K562 (cell line): ENCODE measurements around the gene ZNF487.

ENCODE experiments used
- CEBPB ChIP-seq: fragments of 450-650 bp; IDR thresholded peaks from 2 replicates; pipeline ENCODE4 v1.6.1; 2016; ENCODE audit warnings: missing genetic modification characterization, missing compliant biosample characterization
- JUN ChIP-seq, 2 experiments: sonication (generic) in 1 of 2; formaldehyde crosslinking in 1 of 2; IDR thresholded peaks; 2 replicates each; pipeline versions ENCODE4 v1.6.1 to v1.8.0; 2012 to 2022; ENCODE audit warnings: borderline replicate concordance in 2 of 2, mild to moderate bottlenecking in 2 of 2, improper control_type of control experiment in 1 of 2, low read depth in 1 of 2, low read length in 1 of 2, missing genetic modification reagents in 1 of 2
- NRF1 ChIP-seq, 2 experiments: fragments of 450-650 bp; IDR thresholded peaks in 1 of 2; conservative IDR thresholded peaks in 1 of 2; 2 replicates each; pipeline ENCODE4 v1.6.1; 2014; ENCODE audit warnings: mild to moderate bottlenecking in 2 of 2
- ZNF143 ChIP-seq: sonication (generic); formaldehyde crosslinking; IDR thresholded peaks from 2 replicates; pipeline ENCODE4 v1.9.0; 2022; ENCODE audit warnings: mild to moderate bottlenecking, missing genetic modification reagents
- TF ChIP-seq, protein P1 (sequence below): sonication (generic); formaldehyde crosslinking; IDR thresholded peaks from 2 replicates; pipeline ENCODE4 v1.8.1; 2023; ENCODE audit warnings: mild to moderate bottlenecking, missing genetic modification reagents, moderate library complexity
- TF ChIP-seq, protein P2 (sequence below), 3 experiments: IDR thresholded peaks in 2 of 3; conservative IDR thresholded peaks in 1 of 3; 2 replicates each; pipeline ENCODE4 v1.5.1; 2011 to 2012; ENCODE audit warnings: low read length in 3 of 3, mild to moderate bottlenecking in 3 of 3, control low read depth in 2 of 3, improper control_type of control experiment in 1 of 3, inconsistent platforms in 1 of 3, low read depth in 1 of 3, mixed read lengths in 1 of 3, moderate library complexity in 1 of 3; ENCODE audit not compliant: insufficient read depth in 2 of 3

DNA sequence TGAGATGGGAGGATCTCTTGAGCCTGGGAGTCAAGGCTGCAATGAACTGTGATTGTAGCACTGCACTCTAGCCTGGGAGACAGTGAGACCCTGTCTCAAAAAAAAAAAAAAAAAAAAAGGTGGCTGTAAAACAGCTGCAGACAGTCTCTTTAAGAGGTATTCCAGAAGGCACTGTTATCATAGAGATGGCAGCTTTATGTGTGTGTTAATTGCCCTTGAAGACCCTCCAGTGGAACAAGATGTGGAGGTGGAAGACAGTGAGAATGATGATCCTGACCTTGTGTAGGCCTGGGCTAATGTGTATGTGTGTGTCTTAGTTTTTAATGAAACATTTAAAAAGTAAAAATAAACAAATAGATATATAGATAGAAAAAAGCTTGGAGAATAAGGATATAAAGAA, 66.0 kb downstream of the ZNF487 start:
- TF ChIP-seq NRF1 (conservative IDR thresholded peaks at IDR 0.05 in 1 of 2, IDR thresholded peaks at IDR 0.05 in 1 of 2) = no peak
- TF ChIP-seq, protein P1, sequence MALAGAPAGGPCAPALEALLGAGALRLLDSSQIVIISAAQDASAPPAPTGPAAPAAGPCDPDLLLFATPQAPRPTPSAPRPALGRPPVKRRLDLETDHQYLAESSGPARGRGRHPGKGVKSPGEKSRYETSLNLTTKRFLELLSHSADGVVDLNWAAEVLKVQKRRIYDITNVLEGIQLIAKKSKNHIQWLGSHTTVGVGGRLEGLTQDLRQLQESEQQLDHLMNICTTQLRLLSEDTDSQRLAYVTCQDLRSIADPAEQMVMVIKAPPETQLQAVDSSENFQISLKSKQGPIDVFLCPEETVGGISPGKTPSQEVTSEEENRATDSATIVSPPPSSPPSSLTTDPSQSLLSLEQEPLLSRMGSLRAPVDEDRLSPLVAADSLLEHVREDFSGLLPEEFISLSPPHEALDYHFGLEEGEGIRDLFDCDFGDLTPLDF (CRISPR knock-in tag) = no peak
- TF ChIP-seq ZNF143 (CRISPR knock-in tag) = no peak
- no peak for TF ChIP-seq JUN (IDR thresholded peaks at IDR 0.05; ENCODE audit: borderline replicate concordance, low read depth, low read length)
- no peak for TF ChIP-seq JUN (CRISPR knock-in tag; IDR thresholded peaks at IDR 0.05; ENCODE audit: borderline replicate concordance)
- TF ChIP-seq CEBPB (tag) = no peak
- TF ChIP-seq, protein P2, sequence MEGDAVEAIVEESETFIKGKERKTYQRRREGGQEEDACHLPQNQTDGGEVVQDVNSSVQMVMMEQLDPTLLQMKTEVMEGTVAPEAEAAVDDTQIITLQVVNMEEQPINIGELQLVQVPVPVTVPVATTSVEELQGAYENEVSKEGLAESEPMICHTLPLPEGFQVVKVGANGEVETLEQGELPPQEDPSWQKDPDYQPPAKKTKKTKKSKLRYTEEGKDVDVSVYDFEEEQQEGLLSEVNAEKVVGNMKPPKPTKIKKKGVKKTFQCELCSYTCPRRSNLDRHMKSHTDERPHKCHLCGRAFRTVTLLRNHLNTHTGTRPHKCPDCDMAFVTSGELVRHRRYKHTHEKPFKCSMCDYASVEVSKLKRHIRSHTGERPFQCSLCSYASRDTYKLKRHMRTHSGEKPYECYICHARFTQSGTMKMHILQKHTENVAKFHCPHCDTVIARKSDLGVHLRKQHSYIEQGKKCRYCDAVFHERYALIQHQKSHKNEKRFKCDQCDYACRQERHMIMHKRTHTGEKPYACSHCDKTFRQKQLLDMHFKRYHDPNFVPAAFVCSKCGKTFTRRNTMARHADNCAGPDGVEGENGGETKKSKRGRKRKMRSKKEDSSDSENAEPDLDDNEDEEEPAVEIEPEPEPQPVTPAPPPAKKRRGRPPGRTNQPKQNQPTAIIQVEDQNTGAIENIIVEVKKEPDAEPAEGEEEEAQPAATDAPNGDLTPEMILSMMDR (IDR thresholded peaks at IDR 0.05 in 2 of 3, conservative IDR thresholded peaks at IDR 0.05 in 1 of 3; ENCODE audit: insufficient read depth in 2 of 3, low read depth in 1 of 3, low read length in 3 of 3) = no peak
